ENCODE measurements around the gene SUGP1. TPM values are rescaled to one million over a fixed set of nuclear protein-coding genes. Genes with fewer than 3 reads are reported as not detected.

Gene SUGP1
- polyA plus RNA-seq, 3 donors: 19.8 to 23.2 (median 22.2) TPM

DNA sequence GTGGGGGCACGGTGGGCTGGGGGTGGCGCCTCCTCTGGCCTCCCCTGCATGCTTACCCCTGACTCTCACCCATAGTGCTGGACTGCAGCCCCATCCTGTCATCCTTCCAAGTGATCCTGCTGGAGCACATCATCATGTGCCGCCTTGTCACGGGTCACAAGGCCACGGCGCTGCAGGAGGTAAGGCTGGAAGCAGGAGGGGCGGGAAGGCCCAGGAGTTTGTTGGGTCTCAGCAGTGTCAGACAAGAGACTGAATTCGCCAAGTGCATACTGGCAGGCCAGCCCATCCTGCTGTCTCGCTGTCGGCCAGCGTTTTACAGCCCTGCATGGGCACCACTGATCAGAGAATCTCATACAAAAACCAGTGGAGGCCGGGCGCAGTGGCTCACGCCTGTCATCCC, 23.5 kb upstream of the SUGP1 start:
- WGBS, 3 donors: 89 to 91% (median 89%) methylated on average over 14 of the region's 14 CpGs

DNA sequence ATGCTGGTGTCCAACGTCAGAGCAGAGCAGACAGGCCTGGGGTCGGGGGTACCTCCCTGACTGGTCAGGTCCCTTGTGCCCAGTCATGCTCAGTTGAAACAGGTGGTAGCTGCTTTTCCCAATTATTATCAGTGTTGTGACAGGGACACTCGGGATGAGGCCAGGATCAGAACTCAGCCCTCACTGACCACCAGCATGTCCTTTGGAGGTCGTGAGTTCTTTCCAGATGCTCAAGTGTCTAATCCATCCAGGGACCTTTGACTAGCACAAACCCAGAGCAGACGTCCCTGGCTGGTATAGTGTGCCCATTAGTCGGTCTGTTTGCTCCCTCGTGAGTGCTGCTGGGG, 22.7 kb upstream of the SUGP1 start:
- no peak overlapping the region for H3K27ac ChIP-seq (ENCODE audit: low read depth, low read length)
- WGBS, 3 donors: 60 to 80% (median 76%) methylated on average over 7 of the region's 7 CpGs

More for the DNA sequence above, 23.5 kb upstream of the SUGP1 start:
- H3K27ac ChIP-seq (ENCODE audit: low read depth, low read length): no peak overlapping the region

DNA sequence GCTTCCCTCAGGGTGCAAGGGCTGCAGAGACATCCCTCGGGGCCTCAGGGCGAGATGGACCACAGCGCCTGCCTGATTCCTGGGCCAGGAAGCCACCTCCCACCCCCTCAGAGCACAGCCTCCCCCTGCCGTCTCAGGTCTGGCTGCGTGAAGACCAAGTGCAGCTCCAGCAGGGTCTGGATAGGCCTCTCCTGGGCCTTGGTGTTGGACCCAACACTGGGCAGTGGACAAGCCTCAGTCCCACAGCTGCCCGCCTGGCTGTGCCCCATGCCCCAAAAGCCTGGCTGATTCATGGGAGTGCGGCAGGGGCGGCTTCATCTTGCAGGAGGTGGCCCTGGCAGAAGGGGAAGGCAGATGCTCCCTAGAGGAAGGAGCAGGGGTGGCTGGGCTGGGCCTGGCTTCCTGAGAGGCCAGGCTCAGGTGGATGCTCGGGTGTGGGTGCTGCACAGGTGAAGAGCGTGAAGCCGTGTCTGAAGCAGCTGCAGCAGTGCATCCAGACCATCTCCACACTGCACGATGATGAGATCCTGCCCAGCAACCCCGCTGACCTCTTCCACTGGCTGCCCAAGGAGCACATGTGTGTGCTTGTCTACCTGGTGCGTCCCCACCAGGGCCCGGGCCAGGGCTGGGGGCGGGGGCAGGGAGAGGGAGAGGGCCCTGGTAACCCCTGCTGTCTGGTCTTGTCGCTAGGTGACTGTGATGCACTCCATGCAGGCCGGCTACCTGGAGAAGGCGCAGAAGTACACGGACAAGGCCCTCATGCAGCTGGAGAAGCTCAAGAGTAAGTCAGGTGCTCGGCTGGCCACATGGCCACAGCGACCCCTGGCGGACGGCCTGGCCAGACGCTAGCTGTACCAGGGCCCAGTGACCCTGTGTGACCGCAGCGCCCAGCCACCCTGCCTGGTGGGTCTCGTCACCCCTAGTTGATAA, 22.0 kb upstream of the SUGP1 start:
- 59 to 78% (median 72%) methylated on average over 28 of the region's 28 CpGs for WGBS, 3 donors
- no peak overlapping the region for H3K27ac ChIP-seq (ENCODE audit: low read depth, low read length)

DNA sequence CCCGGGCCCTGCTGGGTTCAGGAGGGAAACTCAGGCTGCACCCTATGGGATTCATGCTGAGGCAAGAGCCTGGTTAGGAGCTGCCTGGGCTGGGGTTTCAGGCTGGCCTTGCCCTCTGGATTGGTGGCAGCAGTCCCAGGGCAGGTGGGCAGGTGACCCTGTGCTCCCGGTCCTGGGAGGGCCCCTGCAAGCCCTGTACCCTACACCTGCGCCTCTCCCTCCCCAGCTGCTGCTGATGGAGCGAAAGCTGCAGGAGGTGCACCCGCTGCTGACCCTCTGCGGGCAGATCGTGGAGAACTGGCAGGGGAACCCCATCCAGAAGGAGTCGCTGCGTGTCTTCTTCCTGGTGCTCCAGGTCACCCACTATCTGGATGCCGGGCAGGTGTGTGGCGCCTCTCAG, 20.7 kb upstream of the SUGP1 start:
- no peak overlapping the region for H3K27ac ChIP-seq (ENCODE audit: low read depth, low read length)
- 90 to 96% (median 93%) methylated on average over 10 to 11 of the region's 11 CpGs for WGBS, 3 donors

DNA sequence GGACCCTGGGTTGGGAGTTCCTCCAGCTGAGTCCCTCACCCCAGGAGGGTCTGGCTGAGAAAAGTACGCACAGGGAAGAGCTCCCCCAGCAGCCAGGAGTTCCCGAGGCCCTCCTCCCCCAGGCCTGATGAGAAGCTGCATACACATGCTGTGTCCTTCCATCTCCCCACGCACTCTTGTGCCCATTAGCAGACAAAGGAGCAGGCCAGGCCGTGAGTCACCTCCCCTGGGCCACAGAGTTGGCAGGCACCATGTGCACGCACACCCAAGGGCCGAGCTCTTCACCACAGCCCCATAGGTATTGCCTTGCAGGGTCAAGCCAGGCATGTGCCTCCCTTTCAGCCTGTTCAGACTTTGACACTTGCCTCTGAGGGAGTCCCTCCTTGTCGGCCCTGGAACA, 17.8 kb upstream of the SUGP1 start:
- 70 to 81% (median 80%) methylated on average over 7 of the region's 7 CpGs for WGBS, 3 donors
- no peak overlapping the region for H3K27ac ChIP-seq (ENCODE audit: low read depth, low read length)

DNA sequence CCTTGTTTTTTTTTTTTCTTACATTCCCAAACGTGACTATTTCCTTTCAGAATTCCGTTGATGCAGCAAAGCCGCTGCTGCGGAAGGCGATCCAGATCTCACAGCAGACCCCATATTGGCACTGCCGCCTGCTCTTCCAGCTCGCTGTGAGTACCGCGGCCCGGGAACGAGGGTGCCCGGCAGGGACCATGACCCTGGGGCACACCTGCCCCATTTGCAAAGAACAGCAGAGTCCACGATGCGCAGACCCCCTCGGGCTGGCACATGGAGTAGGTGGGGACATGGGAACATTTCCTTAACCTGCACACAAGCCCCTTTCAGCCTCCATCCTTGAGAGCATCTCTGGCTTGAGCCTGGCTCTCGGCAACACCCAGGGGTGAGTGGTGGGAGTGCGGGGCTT, 16.8 kb upstream of the SUGP1 start:
- WGBS, 3 donors: 89 to 94% (median 89%) methylated on average over 17 of the region's 17 CpGs
- H3K27ac ChIP-seq (ENCODE audit: low read depth, low read length): no peak overlapping the region

DNA sequence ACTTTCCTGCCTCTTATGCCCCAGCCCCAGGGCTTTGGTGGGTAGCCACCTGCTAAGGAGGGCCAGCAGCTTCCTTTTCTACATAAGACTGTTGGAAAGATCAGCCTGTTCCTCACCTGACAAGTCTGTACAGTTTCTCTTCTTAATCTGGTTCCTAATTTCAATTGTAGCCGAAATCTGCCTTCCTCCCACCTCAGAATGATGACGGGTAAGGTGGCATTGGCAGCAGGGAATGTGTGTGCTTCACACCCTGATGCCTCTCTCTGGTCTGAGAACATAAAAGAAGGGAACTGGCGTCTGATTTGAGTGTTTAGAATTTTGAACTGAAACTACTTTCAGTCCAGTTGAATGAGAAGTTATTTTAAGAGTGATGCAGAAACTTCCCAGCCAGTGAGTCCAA, 16.3 kb upstream of the SUGP1 start:
- H3K27ac ChIP-seq (ENCODE audit: low read depth, low read length): no peak overlapping the region
- WGBS, 3 donors: 54 to 62% (median 60%) methylated on average over 3 of the region's 3 CpGs

DNA sequence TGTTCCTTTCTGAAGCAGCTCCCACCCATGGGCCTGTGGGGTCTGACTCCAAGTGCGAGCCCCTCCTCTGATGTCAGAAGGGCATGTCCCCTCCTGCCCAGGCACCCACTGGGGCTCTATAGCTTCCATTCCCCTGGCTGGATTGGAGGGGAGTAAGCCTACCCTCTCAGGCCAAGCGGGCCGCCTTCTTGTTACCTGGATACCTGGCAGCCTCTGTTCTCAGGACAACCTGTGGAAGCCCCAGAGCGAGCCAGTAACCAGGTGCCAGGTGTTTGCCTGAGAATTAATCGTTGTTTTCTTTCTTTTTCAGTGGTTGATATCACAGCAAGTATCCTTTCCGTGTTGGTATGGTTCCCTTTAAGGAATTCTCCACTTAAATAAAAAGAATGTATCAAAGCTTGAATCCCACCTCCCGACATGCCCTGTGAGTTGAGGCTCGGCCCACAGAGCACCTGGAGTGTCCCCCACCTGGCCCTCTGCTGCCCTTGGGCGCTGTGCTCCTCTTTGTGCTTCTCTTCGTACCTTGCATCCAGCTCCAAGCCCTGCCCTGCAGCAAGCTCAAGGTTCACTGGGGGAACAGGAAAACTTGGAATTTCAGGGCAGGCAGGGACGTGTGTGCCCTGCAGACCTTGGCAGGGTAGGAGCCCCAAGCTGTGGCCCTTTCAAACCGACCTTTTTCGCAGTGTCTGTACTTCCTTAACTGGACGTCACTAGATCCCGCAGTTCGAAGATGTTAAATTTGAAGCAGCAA, 15.3 kb upstream of the SUGP1 start:
- 84 to 87% (median 87%) methylated on average over 16 of the region's 16 CpGs for WGBS, 3 donors
- no peak overlapping the region for H3K27ac ChIP-seq (ENCODE audit: low read depth, low read length)

DNA sequence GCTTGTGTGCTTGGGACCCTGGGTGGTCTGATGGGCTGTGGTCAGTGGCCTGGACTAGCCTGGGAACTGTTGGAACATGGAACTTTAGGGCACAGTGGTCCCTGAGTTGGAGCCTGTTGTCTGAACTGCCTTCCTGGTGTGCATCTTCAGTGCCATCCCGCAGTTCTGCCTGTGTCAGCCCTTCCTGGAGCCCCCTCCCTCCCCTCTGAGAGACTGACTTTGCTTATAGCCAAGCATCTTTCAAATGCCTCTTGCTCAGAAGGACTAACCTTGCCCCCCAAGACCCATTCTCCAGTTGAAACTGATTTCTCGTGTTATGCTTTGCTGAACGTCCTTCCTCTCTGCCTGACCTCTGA, 14.7 kb upstream of the SUGP1 start:
- WGBS, 3 donors: 81 to 86% (median 83%) methylated on average over 3 of the region's 3 CpGs
- H3K27ac ChIP-seq (ENCODE audit: low read depth, low read length): no peak overlapping the region

DNA sequence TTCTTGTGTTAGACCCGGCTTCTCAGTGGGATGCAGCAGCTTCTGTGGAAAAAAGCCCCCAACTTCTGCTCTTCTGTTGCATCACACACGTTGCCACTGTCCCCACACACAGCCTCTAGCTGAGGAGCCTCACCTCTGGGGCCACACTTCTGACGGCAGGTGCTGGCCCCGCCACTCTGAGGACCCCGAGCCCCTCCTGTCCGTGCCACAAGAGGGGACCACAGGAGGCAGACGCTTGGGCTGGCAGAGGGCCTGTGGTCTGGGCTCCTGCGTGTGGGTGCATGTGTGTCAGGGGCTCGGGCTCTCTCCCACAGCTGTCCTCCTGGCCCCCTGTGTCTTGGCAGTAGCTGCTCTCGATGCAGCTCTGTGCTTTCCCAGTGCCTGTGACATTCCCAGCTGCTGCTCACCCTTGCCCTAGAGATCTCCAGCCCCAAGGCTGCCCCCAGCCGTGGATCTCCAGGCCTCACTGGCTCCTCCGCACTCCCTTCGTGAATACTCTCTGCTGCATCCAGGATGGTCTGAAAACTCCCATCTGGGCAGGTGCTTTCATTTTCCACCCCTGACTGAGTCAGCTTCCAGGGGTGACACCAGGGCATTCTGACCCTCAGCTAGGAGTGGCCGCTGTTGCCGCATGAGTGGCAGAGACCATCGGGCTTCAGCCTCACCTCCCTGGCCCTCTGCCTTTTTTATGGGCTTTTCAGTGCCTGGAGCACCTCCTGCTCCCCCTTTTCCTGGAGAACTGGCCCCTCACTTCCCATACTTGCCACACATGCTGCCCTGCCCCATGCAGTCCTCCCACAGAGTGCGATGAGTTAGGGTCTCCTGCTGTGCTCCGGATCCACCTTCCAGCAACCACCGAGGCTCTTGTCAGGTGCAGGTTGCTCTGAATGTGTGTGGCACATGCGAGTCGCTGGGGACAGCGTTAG, 14.0 kb upstream of the SUGP1 start:
- no peak overlapping the region for H3K27ac ChIP-seq (ENCODE audit: low read depth, low read length)
- 84 to 86% (median 86%) methylated on average over 21 to 22 of the region's 22 CpGs for WGBS, 3 donors

DNA sequence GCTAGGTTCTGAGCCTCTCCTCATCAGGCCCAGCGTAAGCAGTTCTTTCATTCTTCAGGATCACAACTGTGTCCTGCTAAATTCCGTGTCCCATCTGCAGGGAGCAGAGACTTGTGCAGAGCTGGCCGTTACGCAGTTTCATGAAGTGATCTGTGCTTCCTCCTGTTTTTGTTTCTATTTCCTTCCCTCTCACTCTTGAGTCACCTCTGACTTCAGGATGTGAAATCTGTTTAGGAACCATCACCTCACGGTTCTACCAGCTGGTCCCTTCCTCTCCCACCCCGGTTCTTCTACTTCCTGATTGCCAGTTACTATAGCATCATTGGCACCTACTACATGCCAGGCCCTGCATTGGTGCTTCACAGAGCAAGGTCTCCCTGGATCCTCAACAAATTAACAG, 8.8 kb upstream of the SUGP1 start:
- 37 to 59% (median 40%) methylated on average over 6 of the region's 6 CpGs for WGBS, 3 donors
- no peak overlapping the region for H3K27ac ChIP-seq (ENCODE audit: low read depth, low read length)

DNA sequence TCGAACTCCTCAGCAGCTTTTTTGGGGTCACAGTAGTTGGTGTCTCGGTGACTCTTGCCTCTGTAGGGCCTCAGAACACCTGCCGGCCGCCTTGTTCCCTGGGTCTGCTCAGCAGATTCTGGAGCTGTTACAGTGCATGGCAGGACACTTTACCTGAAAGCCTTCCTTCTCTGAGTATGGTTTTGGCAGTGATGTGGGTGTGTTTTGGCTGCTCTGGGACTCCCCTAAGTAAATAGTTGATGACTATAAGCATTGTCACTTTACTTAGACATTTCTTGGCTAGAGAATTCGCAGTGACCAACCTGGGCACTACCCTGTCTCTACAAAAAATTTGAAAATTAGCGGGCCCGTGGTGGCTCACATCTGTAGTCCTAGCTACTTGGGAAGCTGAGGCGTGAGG, 7.4 kb upstream of the SUGP1 start:
- 92 to 96% (median 95%) methylated on average over 8 of the region's 8 CpGs for WGBS, 3 donors

DNA sequence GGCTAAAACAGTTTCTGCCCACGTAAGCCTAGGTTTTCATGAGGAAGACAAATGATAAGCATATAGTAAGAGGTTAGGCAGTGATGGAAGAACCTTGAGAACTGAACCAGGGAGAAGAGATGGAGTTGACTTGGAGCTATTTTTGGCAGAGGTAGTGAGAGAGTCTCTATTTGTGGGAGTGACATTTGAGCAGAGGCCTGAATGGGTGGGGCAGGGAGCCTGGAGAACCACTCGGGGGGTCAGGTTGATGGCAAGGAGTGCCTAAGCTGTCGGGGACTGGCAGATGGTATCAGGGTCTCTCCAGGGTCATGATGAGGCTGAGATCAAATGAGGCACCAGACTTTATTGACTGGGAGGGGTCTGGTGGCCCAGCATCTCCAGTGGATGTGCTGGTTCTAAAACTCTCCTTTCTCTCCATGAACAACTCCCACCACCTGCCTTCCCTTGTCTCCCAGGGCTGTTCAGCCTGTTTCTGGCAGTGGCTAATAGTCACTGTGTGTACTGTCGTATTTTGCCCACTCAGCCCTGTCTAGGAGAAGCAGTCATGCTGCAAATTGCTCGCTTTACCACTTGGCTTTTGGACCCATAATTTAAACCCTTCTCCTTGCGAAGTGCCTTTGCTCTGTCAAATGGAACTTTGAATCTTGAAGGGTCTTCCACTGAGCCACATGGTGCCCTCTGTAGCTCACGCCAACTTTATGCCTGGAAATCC, 3.9 kb upstream of the SUGP1 start:
- H3K27ac ChIP-seq (ENCODE audit: low read depth, low read length): no peak overlapping the region
- 90 to 94% (median 91%) methylated on average over 7 of the region's 7 CpGs for WGBS, 3 donors

More for the DNA sequence above, 7.4 kb upstream of the SUGP1 start:
- H3K27ac ChIP-seq (ENCODE audit: low read depth, low read length): no peak overlapping the region

DNA sequence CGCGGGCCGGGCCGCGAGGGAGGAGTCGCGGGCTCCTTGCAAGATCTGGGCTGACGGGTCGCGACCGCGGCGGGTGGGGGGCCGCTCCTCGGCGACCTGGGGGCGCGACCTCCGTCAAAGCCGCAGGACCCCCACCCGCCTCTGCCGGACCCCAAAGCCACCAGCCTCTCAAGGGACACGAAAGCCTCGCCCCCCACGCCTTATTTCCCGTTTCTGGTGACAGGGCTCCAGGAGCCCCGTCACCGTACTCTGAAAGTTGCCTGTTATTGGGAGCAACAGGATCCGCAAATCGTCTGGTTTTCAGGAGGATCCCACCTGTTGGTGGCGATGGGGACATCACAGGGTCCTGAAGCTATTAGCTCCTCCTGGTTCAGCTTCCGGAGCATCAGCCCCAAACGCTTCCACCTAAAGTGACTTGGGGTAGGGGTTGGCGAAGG, 850 bp upstream of the SUGP1 start:
- 1% methylated on average over 29 to 34 of the region's 34 CpGs for WGBS, 3 donors
- no peak overlapping the region for H3K27ac ChIP-seq (ENCODE audit: low read depth, low read length)

DNA sequence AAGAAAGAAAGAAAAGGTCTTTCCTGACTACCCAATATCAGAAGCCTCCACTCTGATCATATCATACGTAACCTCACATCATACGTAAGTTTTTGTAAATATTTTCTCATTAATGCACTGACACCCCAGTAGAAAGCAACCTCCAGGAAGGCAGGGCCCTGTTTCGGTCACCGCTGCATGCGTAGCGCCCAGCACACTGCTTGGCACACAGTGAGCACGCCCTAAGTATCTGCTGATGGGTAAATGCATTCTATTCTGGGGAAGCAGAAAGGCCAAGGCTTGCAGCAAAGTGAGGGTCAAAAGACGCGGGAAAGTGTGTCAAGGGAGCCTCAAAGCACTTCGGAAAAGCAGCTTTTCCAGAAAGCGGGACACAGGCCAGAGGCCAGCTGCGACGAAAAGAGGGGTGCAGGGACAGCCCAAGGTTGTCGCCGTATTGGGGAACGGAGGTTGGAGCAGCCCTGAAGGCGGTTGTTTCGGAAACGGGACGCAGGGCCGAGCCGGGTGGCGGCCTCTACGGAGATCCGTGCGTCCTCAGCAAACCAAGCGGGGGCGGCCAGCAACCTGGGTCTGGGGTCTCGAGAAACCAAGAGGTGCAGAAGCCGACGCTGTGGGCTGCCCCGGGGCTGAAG, 463 bp downstream of the SUGP1 start:
- no peak overlapping the region for H3K27ac ChIP-seq (ENCODE audit: low read depth, low read length)
- WGBS, 3 donors: 4 to 6% (median 5%) methylated on average over 32 of the region's 32 CpGs

DNA sequence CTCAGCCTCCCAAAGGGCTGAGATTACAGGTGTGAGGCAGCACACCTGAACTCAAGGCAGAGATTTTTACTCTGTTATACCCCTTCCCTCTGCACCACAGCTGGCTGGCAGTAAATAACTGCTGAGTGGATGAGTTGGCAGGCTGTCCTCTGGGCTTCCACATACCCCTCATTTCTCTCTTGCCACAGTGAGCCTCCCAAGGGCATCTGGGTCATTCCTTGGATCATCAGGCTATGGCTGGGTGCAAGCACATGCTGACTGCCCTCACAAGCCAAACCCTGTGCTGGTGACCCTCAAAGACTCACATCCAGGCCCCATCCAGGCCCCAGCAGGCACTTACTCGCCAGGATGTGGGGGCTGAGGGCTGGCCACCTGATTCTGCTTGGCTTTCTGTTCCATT, 4.2 kb downstream of the SUGP1 start:
- 86 to 94% (median 90%) methylated on average over 1 of the region's 1 CpG for WGBS, 3 donors
- H3K27ac ChIP-seq (ENCODE audit: low read depth, low read length): no peak overlapping the region

DNA sequence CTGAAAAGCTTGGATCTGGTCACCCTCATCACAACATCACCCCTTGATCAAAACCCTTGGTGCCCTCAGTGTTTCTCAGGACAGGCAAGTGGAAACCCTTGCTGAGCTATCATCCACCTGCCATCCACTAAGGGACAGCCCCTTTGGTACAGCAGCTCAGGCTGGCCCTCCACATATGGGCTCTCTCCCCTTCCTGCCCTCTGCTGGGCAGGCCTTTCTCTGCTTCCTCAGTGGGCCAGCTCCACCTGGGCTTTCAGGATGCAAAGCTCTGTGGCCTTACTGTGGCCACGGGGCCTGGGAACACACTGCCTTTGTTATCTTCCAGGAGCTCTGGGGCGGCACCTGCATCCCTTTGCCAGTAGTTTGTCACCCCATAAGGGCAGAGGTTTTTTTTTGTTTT, 4.9 kb downstream of the SUGP1 start:
- H3K27ac ChIP-seq (ENCODE audit: low read depth, low read length): no peak overlapping the region
- WGBS, 3 donors: 75 to 96% (median 93%) methylated on average over 2 of the region's 2 CpGs

DNA sequence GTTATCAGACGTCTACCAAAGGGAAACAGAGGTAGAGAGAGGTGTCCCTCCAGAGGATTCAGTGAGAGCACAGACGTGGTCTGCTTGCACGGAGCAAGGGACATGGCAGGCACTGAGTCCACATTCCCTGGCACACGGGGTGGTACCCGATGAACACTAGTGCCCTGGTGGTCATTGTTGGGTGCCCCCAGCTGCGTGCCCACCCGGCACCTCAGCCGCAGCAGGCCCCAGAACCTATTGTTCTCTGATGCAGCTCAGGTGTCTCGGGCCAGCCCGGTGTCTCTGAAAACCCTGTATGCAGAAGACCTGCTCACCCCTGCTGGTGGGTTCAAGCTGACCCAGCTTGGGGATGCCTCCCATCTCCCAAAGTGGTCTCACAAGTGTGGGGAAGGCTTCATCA, 11.9 kb downstream of the SUGP1 start:
- WGBS, 3 donors: 94 to 95% (median 95%) methylated on average over 10 of the region's 10 CpGs
- no peak overlapping the region for H3K27ac ChIP-seq (ENCODE audit: low read depth, low read length)
